ENCODE data around the gene ENOX1. TPM values are rescaled to one million over a fixed set of nuclear protein-coding genes. Genes with fewer than 3 reads are reported as not detected.
A peak's percentile ranks its signal among the peaks of the same experiment; 100 is the strongest.

Gene ENOX1
- total and polyA plus RNA-seq, 2 of the 8 experiments (the other 6 are each of a cell fraction or from before 2014, with no cell fraction given), result 0.23 to 0.37 TPM

DNA sequence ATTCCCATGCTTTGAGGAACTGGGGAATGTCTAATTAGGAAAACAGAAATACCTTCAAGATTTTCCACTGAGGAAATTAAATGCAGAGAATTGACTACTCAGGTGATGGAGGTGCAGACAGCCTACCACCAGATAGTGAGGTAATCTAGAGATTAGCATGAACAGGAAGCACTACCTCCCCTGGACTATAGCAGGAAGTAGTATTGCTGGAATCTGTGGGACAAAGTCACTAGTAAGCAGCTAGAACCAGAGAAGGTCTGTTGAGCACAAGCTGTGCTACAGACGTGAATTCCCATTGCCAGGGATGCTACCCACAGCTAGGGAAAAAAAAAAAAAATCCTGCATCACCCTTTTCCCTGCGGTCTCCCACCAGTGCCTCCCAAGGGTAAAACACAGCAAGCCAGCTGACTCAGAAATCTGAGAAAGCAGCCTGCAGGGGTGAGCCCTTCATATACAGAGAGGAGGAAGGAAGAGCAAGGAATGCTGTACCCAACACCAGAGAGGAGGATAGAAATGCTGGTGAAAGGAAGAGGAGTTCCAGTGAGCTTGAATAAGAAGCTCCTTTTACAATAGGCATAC, 10.2 kb downstream of the ENOX1 start:
- Histone ChIP-seq H3K9me3 (ENCODE audit: insufficient read depth in 2 of 2, low read depth in 1 of 2, low read length in 1 of 2) (no peaks in the 10 kb centered on the region), H3K18ac (ENCODE audit: extremely low read depth, low read length) (no peak overlapping the region), H3K9ac (replicated peaks in 1 of 4; ENCODE audit: extremely low read depth in 1 of 4, low read depth in 3 of 4, low read length in 3 of 4) (no peak overlapping the region), H3K79me1 (ENCODE audit: low read depth, low read length) (no peaks in the 10 kb centered on the region), H3K14ac (ENCODE audit: insufficient read length) (no peak overlapping the region), H4K91ac (replicated peaks; ENCODE audit: insufficient read length, low read length) (no peak overlapping the region), H2AK5ac (ENCODE audit: low read depth, low read length) (no peak overlapping the region), H2BK15ac (ENCODE audit: low read length) (no peak overlapping the region), H4K20me1 (replicated peaks in 1 of 2; ENCODE audit: control insufficient read depth in 1 of 2, insufficient read depth in 2 of 2, low read length in 2 of 2) (peaks cover 0 to 3% of the 10 kb centered on the region in 2 experiments), H3K4me3 (ENCODE audit: extremely low read depth in 1 of 4, insufficient read depth in 2 of 4, low read depth in 3 of 4, low read length in 4 of 4) (no peak overlapping the region), H3K56ac (replicated peaks; ENCODE audit: insufficient read length, low read depth, low read length) (no peak overlapping the region), H3K27ac (ENCODE audit: low read depth, low read length) (no peak overlapping the region), H3K79me2 (ENCODE audit: control insufficient read depth in 1 of 2, insufficient read depth in 2 of 2, low read length in 2 of 2) (no peaks in the 10 kb centered on the region), H3K36me3 (ENCODE audit: control insufficient read depth in 2 of 4, insufficient read depth in 4 of 4, low read length in 3 of 4) (no peaks in the 10 kb centered on the region), H4K5ac (ENCODE audit: insufficient read length, low read depth, low read length) (no peak overlapping the region), H3K4me2 (ENCODE audit: insufficient read depth in 1 of 2, low read depth in 2 of 2, low read length in 2 of 2) (no peak overlapping the region), H3K27me3 (replicated peaks in 1 of 4; ENCODE audit: control insufficient read depth in 3 of 4, extremely low read depth in 1 of 4, insufficient read depth in 3 of 4, low read length in 3 of 4) (peaks cover 12 to 36% (median 30%) of the 10 kb centered on the region in 4 experiments), H2BK120ac (replicated peaks; ENCODE audit: low read depth, low read length) (no peak overlapping the region), H2BK12ac (ENCODE audit: low read depth, low read length) (no peak overlapping the region), H3K23ac (ENCODE audit: insufficient read length) (no peak overlapping the region), H4K8ac (ENCODE audit: extremely low read depth, insufficient read depth, low read length) (no peak overlapping the region), H2BK5ac (ENCODE audit: low read depth, low read length) (no peak overlapping the region), H3K4ac (replicated peaks; ENCODE audit: insufficient read length, low read depth, low read length) (no peak overlapping the region), H3K23me2 (ENCODE audit: low read depth, low read length) (no peaks in the 10 kb centered on the region; the same call in 1 of the 2 replicates), H3K4me1 (replicated peaks in 1 of 4; ENCODE audit: control insufficient read depth in 3 of 4, insufficient read depth in 4 of 4, low read length in 3 of 4) (peaks cover 0 to 5% (median 0%) of the 10 kb centered on the region in 4 experiments; a peak in 3 of 7 replicates), H2BK20ac (ENCODE audit: low read length) (no peak overlapping the region), H2AFZ (ENCODE audit: low read length) (no peak overlapping the region)
- POLR2A ChIA-PET (ENCODE audit: partially characterized antibody), result no interaction called here
- TF ChIP-seq SIRT6 (IDR thresholded peaks at IDR 0.05; ENCODE audit: low read length), result no peak
- no peak for TF ChIP-seq CREB1 (IDR thresholded peaks at IDR 0.05)
- TF ChIP-seq PHF8 (conservative IDR thresholded peaks at IDR 0.05; ENCODE audit: low read depth, low read length), result no peak
- no peak for TF ChIP-seq JUN (IDR thresholded peaks at IDR 0.05; ENCODE audit: low read depth, low read length)
- TF ChIP-seq EP300 (IDR thresholded peaks at IDR 0.05; ENCODE audit: borderline replicate concordance in 1 of 2, low read depth in 2 of 2, low read length in 2 of 2), result no peak
- no peak for TF ChIP-seq SAP30 (IDR thresholded peaks at IDR 0.05; ENCODE audit: insufficient read depth, insufficient replicate concordance, low read length)
- CTCF ChIA-PET (ENCODE audit: partially characterized antibody), result interaction anchor here (0.6 to 1.4 kb wide), 2 partner anchors 473 to 483 kb away, joined by 3 read pairs; no protein-coding TSS in a partner anchor
- FAIRE-seq (peak; percentile 42), DNase-seq (ENCODE audit: low read depth in 1 of 2, low spot score in 2 of 2) (no peak)
- 48% methylated on average over 2 of the region's 2 CpGs; no CpG with 5 or more reads in 1 of the 2 experiments for WGBS, 2 experiments (ENCODE audit: extremely low coverage in 1 of 2, insufficient coverage in 1 of 2, insufficient read length in 1 of 2, insufficient replicate concordance in 2 of 2, low coverage in 1 of 2, low lambda C conversion rate in 2 of 2, missing lambda C conversion rate in 1 of 2)

Measured in H1 (cell line).